ENCODE measurements around the gene ZNF723.

DNA sequence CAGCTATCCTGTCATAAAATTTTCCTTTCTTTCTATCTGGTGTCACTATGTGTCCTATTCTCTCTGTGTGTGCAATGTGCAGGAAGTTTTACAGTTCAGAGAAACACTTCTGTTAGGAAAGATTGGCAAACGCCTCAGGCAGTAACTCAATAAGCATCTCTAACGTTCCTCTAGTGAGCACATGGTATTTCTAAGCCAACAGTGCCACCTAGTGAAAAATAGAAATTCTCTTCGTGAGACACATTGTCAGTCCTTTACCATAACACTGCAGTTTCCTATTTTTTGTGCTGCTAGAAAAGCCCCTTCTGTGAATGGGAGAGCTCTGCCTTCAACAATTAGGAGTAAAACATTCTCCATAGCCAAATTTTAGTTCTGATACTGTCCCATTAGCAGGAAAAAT, 50.7 kb downstream of the ZNF723 start:
- peak; percentile 32 to 55 (median 35) for TF ChIP-seq CTCF (IDR thresholded peaks at IDR 0.05)
- TF ChIP-seq POLR2A (IDR thresholded peaks at IDR 0.05) = no peak
- TF ChIP-seq EP300 (IDR thresholded peaks at IDR 0.05) = no peak

Data from ovary (tissue), 3 donors.